GM19043 (cell line): ENCODE results near the gene C4orf50.

ENCODE experiments used
- ATAC-seq: cut with Tn5 transposase; IDR thresholded peaks from one replicate; pipeline ENCODE4 v1.9.1; 2021; ENCODE audit warnings: low read depth; ENCODE audit not compliant: unreplicated experiment

Gene C4orf50

DNA sequence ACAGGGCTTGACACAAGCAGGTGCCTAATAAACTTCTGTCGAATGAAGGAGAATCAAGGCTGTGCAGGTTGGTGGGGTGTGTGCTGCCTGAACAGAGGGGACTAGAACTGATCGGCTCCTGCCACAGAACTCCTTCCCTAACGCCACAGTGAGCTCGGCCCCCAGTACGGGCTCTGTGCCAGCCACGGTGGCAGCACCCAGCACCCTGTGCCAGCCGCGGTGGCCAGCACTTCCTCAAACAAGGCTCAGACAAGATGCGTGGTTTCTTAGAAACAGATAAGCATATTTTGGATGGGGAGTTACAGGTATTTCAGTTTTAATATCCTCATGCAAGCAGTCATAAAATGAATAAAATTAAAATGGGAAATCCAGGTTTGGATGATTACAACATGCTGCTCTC is 26.0 kb upstream of the C4orf50 start:
- no peak for ATAC-seq

DNA sequence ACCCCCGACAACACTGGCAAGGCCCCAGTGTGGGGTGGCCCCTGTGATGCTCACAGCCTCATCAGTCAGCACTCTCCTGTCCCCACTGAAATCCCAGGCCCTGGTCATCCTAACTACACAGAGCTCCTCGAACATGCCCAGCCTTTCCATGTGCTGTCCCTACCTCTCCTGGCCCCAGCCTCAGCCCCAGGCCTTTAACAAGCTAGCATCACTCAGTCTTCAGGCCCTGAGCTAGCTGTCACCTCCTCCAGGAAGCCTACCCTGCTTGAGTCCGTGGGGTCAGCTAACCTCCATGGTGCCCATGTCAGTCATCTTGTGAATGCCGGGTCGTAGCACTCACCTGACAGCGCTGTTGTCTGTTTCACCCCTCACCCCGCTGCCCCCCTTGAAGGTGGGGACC is 25.6 kb upstream of the C4orf50 start:
- ATAC-seq: no peak

DNA sequence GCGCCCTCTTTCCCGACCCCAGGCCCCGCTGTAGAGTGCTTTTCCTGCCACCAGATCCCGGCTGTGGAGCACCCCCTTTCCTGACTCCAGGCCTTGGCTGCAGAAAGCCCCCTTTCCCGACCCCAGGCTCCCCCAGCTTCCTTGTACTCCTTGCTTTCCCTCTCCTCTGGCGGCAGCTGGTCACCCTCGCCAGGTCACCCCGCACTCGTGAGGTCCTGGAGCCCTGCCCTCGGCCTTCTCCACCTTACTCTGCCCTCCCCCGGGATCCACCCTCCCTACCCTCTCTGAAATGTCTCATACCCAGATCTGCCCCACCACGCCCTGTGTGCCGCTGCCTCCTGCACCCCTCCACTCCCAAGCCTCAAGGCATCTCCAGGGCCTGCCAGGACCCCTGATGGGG is 25.0 kb upstream of the C4orf50 start:
- ATAC-seq: no peak

DNA sequence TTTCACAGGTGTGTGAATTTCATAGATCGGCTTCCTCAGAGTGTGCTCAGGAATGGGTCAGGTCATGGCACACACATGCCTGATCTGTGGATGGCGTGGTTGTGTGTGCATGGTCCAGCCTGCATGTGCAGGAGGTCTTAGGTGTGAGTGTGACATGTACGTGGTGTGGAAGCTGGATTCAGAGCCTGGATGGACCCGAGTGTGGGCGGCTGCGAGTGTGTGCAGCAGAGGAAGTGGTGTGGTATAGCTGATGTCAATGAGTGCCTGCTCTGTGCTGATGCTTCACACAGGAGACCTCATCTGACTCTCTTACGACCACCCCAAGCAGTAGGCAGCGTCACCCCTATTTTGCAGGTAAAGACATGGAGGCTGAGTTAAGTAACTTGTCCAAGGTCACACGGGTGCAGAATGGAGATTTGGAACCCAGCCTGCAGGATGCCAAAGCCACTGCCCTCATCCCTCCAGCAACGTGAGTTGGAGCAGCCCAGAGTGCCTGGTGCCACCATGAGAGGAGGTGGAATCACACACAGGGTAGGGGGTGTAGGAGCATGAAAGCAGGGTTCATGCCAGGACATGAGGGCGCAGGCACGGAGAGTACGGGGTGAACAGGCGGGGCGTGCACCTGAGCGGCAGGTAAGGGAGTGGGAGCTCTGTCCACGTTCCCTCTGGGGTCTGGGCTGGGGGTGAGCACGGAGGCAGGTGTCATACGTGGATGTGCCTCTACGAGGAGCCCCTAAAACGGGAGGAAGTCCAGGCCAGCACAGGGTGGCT is 24.2 kb upstream of the C4orf50 start:
- no peak for ATAC-seq

DNA sequence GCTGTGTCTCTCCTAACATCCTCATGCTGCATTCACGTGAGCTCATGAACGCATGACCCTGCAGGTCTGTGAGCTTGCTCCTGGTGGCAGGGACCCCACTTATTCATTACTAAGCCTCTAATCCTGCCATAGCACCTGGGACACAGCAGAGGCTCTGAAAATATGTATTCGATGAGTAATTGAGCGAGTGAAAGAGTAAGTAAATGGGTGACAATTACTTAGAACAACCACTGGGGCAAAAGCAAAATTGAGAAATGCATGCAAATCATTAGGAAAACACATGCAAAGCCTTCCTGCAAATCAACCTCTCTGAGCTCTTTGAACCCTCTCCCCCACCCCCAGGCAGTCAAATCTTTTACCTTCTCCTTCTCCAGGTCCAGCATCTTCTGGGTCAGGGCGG is 23.6 kb upstream of the C4orf50 start:
- ATAC-seq: no peak

DNA sequence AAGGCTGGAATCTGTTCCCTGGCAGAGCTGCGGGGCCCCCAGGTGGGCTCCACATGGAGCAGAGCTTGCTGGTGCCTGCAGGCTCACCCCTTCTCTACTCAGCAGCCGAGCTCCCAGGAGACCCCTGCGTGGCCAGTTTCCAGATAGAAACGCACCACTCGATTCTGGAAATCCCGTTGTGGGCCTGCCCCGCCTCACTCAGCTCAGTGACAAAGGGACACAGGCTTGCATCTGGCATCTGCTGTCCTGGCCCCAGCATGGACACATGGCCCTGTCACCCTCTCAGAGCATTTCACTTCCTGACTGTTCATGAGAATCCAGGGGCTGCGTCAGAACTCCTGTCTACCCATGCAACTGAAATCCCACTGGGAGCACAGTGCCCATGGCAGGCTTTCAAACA is 20.5 kb upstream of the C4orf50 start:
- ATAC-seq: no peak

DNA sequence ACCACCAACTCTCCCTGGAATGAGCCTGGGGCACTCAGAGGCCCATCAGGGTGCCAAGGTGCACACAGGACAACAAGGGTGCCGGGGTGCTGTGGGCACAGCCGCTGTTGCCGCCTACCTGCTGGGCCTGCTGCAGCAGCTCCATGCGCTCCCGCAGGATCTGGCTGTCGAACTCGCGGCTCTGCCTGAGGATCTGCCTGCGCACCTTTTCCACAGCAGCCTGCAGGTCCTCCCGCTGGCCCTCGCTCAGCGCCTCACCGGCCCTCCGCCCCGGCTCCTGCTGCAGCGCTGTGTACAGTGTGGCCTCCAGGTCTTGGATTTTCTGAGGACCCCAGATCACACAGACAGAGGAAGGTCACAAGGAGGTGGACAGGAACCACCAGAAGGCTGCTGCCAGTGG is 17.6 kb upstream of the C4orf50 start:
- no peak for ATAC-seq

DNA sequence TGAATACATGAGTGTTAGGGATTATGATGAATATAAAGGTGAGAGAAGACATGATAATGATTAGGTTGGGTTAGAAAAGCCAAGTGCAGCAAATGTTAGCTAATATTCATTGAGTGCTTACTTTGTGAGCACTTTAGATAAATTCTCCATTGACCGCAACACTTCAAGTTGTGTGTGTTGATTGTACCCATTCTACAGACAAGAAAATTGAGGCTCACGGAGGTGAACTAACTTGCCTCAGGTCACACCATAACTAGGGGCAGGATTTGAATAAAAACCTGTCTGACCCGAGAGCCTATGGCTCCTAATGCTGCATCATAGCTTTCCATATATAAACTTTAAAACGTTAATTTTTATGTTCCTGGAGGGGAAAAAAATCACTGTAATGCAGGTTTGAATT is 15.2 kb upstream of the C4orf50 start:
- no peak for ATAC-seq

DNA sequence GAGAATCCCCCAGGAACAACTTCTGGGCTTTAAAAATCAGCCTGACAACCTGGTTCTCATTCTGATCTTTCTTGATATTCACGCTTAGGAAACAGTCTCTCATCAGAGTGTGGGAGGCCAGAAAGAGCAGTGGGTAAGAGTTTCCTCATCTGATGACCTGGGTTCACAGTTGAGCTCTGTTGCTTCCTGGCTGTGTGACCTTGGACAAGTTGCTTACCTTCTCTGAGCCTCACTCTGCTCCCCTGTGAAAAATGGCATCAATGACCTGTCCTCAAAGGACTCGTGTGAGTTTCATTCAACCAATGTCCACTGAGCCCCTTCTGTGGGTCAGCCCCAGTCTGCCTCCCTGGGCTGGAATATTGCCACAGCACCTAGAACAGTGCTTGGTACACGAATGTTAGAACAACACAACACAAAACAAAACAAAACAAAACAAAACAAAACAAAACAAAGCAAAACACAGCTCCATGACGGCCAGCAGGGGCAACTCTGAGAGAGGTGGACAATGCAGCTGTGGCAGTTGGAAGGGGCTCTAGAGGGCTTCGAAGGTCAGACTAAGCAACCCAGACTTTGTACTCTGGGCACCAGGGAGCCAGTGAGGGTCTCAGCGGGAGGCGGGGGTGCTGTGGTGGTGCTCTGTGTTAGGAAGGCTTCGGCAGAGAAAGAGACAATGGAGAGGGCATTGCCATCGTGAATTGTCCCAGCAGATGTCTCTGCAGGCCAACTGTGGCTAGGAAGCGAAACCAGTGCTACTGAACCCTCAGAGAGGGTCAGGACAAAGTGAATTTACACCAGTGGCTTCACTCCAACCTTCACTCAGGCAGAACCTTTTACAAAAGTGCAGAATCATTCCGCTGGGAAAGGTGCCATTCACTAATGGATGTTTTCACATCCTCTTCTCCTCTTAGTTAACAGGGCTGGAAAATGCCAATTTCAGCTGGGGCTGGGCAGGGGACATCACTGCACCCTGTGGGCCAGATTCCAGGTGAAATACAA is 14.3 kb upstream of the C4orf50 start:
- no peak for ATAC-seq

DNA sequence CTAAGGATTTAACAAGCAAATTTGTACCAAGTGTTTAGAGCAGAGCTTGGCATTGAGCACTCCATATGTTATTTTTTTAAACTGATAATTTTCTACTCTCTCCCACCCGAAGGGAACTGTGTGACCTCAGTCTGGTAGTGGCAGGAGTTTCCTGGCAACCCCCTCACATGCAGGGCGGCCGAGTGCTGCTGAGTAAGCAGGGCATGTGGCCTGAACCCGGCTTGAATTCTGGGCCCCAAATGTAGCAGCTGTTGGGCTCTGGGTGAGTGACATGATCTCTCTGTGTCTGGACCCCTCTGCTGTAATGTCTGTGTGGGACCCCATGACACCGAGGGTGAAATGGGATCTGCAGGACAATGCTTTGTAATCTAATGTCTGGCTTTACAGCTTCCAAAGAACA is 13.6 kb upstream of the C4orf50 start:
- no peak for ATAC-seq

DNA sequence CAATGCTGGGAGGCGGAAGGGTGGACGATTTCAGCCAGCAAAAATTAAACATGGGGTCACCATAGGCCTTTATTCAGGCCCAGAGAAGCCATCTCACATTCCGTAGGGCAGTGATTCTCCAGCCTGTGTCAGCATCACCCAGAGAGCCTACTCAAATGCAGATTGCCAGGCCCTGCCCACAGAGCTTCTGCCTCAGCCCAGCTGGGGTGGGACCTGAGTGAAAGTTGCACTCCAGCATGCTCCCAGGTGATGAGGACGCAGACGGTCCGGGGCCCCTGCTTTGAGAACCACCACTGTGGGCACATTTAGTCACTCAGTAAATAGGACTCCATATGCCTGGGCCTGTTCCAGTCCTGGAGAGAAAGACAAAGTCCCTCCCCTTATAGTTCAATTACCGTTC is 12.4 kb upstream of the C4orf50 start:
- ATAC-seq: no peak

DNA sequence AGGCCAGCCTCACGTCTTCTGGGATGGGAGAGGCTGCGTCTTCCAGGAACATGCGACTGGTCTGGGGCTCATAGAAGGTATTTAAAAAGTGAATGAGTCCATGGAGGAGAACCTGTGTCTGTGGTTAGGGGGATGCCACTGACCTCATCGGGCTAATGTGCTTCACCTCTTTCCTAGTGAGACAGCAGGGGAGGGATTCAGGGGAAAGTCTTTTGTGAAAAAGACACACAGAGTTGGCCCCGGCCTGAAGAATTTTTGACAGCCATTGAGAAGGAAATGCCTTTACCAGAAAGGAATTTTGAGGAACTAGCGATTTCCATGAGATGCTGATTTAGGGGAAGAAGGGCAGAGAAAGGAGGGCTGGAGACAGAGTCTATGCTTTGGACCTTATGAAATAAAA is 11.0 kb upstream of the C4orf50 start:
- ATAC-seq: no peak

DNA sequence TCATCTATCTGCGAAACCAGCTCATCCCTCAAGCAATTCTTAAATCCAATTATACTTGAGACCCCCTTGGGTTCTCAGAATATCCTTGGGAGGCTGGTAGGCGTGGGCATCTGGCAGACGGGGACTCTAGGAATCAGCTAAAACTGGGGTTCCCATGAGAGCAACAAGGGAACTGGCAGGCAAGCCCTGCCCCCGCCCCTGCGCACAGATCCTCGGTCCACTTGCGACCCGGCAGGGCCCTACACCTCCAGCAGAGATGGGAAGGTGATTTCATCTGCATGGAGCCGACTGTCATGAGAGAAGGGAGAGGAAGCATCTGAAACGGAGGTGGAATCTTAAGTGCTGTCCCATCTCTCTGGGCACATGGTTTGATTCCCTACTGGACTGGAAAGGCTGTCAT is 9.9 kb upstream of the C4orf50 start:
- no peak for ATAC-seq

DNA sequence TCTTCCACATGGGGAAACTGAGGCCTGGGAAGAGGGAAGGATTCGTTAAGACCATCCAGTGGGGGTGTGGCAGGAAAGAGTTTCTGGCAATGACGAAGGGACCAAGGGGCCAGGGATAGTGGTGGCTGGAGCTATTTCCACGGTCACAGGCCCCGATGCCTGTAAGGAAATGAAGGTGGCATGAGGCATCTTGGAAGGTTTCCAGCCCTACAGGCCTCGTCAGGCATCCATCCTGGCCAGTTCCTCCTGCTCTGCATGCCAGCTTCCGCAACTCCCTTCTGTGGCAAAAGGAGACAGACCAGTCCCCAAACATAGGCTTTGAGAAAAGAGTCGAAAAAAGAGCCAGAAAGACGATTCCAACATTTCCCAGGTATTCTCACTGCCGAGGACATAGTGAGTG is 9.2 kb upstream of the C4orf50 start:
- no peak for ATAC-seq

DNA sequence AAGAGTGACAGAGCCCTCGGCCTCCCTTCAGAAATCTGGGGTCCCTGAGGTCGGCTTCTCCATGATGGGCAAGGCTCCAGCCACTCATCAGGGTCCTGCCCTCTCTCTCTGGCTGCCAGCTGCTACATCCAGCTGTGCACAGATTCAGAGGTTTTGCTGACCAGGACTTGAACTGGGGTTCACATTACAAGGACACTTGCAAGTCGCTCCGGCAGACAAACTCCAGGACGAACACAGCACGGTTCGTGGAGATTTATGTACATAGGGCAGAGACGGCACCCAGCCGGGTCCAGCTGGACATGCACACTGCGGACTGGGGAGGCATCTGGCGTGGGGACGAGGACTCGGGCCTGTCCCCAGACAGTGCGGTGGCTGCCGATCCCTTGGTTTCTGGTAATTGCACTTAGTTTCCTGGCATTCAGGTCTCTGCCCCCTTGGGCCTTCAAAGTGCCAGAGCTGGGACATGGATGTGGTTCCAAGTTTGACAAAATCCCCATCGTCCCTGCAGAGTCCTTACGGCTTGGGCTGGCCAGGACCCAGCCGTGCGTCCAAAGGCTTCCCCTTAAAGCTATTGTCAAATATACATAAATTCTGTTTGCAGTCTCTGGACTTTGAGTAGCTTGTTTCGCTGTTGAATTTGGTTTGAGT is 6.2 kb upstream of the C4orf50 start:
- ATAC-seq: no peak

DNA sequence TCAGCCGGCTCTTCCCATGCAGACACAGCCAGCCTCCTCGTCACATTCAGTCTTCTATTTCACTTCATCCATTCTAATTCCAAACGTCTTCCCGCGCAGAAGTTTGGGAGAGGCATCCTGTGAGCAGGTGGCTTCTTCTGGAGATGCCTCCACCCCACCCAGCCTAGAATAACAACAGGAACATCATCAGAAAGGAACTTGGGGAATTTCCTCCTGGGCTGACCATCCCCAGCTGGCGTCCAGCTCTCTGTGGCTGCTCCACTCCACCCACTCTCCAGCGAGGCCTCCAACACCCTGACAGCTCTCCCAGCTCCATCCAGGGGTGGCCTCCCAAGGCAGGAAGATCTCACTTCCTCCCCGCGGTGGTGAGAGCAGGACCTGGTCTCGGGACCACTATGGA is 5.5 kb upstream of the C4orf50 start:
- no peak for ATAC-seq

DNA sequence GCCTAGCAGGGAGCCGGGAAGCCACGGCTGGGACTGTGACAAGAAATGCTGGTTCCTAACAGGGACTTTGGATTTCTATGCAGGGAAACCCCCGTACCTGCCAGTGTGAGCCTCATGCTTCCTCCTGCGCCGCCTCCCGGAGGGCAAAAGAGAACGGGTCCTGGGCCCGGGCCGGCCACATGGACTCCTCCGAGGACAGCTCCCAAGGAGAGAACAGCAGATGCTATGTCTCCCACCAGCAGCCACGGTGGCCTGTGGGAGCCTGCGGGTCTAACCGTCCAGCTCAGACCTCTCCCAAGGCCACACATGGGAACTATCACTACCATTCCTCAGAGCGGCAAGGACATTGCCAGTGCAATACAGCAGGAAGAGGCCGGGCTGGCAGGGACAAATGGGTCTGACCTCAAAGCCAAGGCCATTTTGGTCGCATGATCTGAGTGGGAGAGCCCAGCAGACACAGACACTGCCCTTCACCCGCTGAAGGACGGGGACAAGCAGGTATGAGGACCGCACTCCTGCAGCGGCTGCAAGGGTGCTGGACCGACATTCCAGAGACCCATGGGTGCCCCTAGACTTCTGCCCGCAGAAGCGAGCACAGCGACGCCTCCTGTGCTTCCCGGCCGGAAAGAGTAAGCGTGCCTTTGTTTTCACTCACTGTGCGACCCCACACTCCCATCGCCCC is 4.5 kb upstream of the C4orf50 start:
- ATAC-seq: no peak

DNA sequence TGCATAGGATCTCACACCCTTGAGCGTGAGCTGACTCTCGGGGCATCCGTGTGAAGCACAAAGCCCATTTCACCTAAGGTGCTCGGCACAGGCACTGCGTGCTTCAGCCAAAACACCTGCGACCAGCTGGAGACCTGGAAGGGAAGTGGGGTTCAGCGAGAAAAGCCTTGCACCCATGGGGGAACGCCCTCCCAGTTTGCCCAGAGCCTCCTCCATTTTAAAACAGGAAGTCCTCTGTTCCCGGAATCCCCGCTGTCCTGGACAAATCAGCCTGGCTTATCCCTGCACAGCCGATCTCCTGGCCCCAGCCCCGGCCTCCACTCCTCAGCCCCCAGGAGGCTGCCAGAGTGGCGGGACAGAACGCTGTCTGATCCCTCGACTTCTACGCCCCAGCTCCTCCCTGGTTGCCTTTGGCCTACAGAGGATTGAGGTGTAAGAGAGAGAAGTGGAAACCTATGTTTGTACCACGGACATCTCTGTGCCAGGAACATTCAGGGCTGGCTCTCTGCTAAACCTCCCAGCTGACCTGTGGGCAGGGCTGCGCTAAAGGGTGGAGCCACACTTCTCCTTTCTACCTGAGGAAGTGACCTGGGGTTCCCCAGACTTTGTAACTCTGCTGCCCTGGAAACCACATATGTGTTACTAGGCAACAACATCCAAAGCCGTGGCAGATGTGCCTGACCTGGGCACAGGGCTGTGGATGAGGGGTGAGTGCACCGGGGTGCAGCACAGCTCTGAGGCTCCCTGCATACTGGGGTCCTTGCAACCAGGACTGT is 3.8 kb upstream of the C4orf50 start:
- no peak for ATAC-seq

DNA sequence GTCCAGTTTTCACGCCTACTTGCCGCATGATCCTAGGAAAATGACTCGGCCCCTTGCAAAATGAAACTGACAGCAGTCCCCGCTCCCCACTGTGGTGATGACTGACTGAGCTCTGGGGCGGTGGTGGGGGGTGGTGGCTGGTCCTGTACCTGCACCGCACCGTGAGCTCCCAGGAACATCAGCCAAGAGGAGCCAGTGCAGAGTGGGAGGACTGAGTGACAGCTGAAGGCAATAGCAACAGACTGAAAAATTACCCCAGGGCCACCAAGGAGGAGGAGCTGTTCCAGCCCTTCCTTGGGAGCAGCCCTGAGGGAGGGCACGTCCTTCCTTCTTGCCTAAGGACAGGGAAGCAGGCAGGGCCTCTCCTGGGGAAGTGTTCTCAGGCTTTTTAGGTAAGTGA is 2.4 kb upstream of the C4orf50 start:
- ATAC-seq: no peak
